Endothelial cell (in vitro differentiated cells): Measurements from ENCODE around the gene ANKIB1. TPM values are rescaled to one million over a fixed set of nuclear protein-coding genes. Genes with fewer than 3 reads are reported as not detected.

Source experiments
- DNase-seq: peaks from one replicate; pipeline ENCODE4 v3.0.0; 2021; ENCODE audit warnings: low spot score
- H3K27ac Mint-ChIP-seq: one replicate; pipeline ENCODE4 v1.8.0; 2021; ENCODE audit warnings: mixed read lengths, inconsistent platforms; ENCODE audit not compliant: unreplicated experiment
- H3K27me3 Mint-ChIP-seq: one replicate; pipeline ENCODE4 v1.8.0; 2021; ENCODE audit warnings: mild to moderate bottlenecking, moderate library complexity, mixed read lengths, inconsistent platforms; ENCODE audit not compliant: unreplicated experiment
- H3K36me3 Mint-ChIP-seq: one replicate; pipeline ENCODE4 v1.8.0; 2021; ENCODE audit warnings: mild to moderate bottlenecking, low read depth, mixed read lengths, inconsistent platforms; ENCODE audit not compliant: unreplicated experiment
- H3K4me1 Mint-ChIP-seq: one replicate; pipeline ENCODE4 v1.8.0; 2021; ENCODE audit warnings: mild to moderate bottlenecking, mixed read lengths, inconsistent platforms; ENCODE audit not compliant: unreplicated experiment
- H3K4me3 Mint-ChIP-seq: one replicate; pipeline ENCODE4 v1.8.0; 2021; ENCODE audit warnings: mild to moderate bottlenecking, mixed read lengths, inconsistent platforms; ENCODE audit not compliant: unreplicated experiment
- H3K9me3 Mint-ChIP-seq: one replicate; pipeline ENCODE4 v1.8.0; 2021; ENCODE audit warnings: mixed read lengths, inconsistent platforms; ENCODE audit not compliant: unreplicated experiment
- total RNA-seq: library from RNA; stranded (reverse); fragmentation: NEBNext Ultra II Directional; extraction: Animal tissue kit (Norgen Biotek cat#: 25700); gene quantifications from one replicate; pipeline ENCODE4 v1.2.1, GENCODE V29; 2021; ENCODE audit not compliant: unreplicated experiment
- TF ChIP-seq, protein P1 (sequence below): fragments of 200-600 bp; sonication (generic); IDR thresholded peaks from one replicate; pipeline ENCODE4 v1.5.0; 2021; ENCODE audit warnings: antibody characterized with exemption; ENCODE audit not compliant: unreplicated experiment

Gene ANKIB1
- total RNA-seq, 1 donor from 2014 or later, result 51.0 TPM

DNA sequence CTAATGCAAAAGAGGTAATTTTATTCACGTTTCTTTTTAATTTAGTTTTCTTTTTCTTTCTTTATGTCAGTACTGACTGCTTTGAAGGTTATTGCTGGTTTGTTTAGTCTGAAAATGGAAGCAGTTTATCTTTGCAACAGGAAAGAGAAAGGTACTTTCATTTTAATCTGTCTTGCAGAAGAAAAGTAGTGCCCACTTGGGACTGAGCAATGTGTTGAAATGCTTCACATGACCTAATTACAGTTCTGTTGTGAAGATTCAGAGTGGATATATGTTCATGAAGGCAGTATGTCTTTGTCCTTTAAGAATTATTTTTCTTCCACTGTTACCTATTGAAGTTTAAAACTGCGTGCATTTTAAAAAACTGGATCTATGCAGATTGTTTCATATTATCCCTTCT, 80.1 kb downstream of the ANKIB1 start:
- H3K27me3 Mint-ChIP-seq, result no peaks in the 10 kb centered on the region
- no peak overlapping the region for H3K4me3 Mint-ChIP-seq
- H3K9me3 Mint-ChIP-seq, result no peaks in the 10 kb centered on the region
- H3K27ac Mint-ChIP-seq, result no peak overlapping the region
- no peaks in the 10 kb centered on the region for H3K4me1 Mint-ChIP-seq
- DNase-seq, result no peak
- TF ChIP-seq, protein P1, sequence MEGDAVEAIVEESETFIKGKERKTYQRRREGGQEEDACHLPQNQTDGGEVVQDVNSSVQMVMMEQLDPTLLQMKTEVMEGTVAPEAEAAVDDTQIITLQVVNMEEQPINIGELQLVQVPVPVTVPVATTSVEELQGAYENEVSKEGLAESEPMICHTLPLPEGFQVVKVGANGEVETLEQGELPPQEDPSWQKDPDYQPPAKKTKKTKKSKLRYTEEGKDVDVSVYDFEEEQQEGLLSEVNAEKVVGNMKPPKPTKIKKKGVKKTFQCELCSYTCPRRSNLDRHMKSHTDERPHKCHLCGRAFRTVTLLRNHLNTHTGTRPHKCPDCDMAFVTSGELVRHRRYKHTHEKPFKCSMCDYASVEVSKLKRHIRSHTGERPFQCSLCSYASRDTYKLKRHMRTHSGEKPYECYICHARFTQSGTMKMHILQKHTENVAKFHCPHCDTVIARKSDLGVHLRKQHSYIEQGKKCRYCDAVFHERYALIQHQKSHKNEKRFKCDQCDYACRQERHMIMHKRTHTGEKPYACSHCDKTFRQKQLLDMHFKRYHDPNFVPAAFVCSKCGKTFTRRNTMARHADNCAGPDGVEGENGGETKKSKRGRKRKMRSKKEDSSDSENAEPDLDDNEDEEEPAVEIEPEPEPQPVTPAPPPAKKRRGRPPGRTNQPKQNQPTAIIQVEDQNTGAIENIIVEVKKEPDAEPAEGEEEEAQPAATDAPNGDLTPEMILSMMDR, result no peak
- no peaks in the 10 kb centered on the region for H3K36me3 Mint-ChIP-seq

DNA sequence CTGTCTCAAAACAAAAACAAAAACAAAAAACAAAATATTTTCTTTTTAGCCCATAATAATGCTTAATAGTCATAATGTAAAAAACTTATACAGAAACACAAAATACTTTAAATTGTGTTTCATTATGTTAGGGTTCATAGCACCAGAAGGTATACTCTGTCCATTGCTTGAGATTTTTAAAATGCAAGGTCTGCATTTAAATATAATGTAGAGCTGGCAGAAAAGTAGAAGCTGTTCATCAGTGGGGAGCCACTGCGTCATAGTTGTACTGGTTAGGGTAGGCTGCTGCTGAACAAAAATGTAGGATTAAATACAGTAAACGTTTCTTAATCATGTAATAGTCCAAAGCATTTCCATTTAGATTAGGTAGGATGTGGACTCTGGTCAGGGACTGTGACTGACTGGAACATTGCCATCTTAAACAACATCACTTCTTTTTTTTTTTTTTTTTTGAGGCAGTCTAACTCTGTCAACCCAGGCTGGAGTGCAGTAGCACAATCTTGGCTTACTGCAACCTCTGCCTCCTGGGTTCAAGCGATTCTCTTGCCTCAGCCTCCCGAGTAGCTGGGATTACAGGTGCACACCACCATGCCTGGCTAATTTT, 85.2 kb downstream of the ANKIB1 start:
- H3K36me3 Mint-ChIP-seq, result no peaks in the 10 kb centered on the region
- H3K27ac Mint-ChIP-seq, result no peak overlapping the region
- H3K4me1 Mint-ChIP-seq, result no peaks in the 10 kb centered on the region
- no peak for DNase-seq
- no peaks in the 10 kb centered on the region for H3K27me3 Mint-ChIP-seq
- no peaks in the 10 kb centered on the region for H3K9me3 Mint-ChIP-seq
- TF ChIP-seq, protein P1, result no peak
- H3K4me3 Mint-ChIP-seq, result no peak overlapping the region

DNA sequence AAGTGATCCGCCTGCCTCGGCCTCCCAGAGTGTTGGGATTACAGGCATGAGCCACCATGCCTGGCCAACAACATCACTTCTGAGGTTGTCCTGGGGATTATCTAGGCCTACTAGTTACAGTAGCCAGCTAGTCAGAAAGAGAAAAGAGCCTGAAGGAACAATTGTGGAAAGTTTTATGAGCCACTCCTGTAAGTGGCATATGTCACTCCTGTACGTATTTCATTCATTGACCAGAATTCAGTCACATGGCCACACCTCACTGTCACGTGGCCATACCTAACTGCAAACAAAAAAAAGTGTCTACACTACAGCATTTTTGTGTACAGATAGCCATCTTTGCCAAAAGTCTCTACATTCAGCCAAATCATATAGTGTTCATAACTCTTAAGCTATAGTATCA, 85.7 kb downstream of the ANKIB1 start:
- H3K36me3 Mint-ChIP-seq, result no peaks in the 10 kb centered on the region
- H3K27ac Mint-ChIP-seq, result no peak overlapping the region
- DNase-seq, result no peak
- no peaks in the 10 kb centered on the region for H3K27me3 Mint-ChIP-seq
- no peak overlapping the region for H3K4me3 Mint-ChIP-seq
- TF ChIP-seq, protein P1, result no peak
- no peaks in the 10 kb centered on the region for H3K4me1 Mint-ChIP-seq
- no peaks in the 10 kb centered on the region for H3K9me3 Mint-ChIP-seq

DNA sequence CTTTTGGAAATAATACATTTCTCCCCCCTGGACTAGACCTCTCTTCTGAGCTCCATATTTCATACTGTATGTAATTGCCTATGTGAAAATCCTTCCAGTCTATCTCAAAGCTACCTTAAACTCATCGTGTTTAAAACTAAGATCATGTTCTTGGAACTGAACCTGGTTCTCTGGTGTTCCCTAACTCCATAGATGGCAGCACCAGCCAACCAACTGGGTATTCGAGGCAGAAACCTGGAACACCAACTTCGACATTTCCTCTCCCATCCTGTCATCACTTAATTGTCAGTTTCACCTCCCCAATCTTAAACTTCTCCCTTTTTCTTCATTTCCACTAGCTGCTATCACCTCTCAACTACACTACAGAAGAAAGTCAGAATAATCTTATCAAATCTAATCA, 87.0 kb downstream of the ANKIB1 start:
- no peaks in the 10 kb centered on the region for H3K9me3 Mint-ChIP-seq
- no peak overlapping the region for H3K4me3 Mint-ChIP-seq
- no peak overlapping the region for H3K27ac Mint-ChIP-seq
- H3K36me3 Mint-ChIP-seq, result no peaks in the 10 kb centered on the region
- H3K4me1 Mint-ChIP-seq, result no peaks in the 10 kb centered on the region
- TF ChIP-seq, protein P1, result no peak
- no peaks in the 10 kb centered on the region for H3K27me3 Mint-ChIP-seq
- DNase-seq, result no peak

DNA sequence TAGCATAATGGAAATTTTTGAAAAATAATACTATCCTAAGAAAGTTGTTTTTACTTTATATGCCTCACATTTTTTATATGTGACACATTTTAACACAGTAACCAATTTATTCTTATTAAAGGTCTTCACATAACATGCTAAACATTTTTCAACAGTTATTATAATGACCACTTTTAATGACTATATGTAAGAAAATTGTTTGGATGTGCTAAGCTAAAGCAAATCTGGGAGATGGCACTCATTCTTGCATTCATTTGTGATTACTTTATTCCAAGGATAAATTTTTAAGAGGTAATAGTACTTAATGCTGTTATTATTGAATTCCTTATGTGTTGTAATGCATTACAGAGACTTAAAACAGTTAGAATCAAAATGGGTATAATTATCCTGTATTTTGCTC, 88.1 kb downstream of the ANKIB1 start:
- Mint-ChIP-seq H3K4me1 (no peaks in the 10 kb centered on the region), H3K27ac (no peak overlapping the region), H3K4me3 (no peak overlapping the region), H3K9me3 (no peaks in the 10 kb centered on the region), H3K36me3 (no peaks in the 10 kb centered on the region), H3K27me3 (no peaks in the 10 kb centered on the region)
- TF ChIP-seq, protein P1, result no peak
- no peak for DNase-seq
